Measurements from ENCODE around the gene ZHX3.

GRCh38 chr20:41133709-41134361, 183.7 kb downstream of the ZHX3 start:
- TF ChIP-seq, protein P1, sequence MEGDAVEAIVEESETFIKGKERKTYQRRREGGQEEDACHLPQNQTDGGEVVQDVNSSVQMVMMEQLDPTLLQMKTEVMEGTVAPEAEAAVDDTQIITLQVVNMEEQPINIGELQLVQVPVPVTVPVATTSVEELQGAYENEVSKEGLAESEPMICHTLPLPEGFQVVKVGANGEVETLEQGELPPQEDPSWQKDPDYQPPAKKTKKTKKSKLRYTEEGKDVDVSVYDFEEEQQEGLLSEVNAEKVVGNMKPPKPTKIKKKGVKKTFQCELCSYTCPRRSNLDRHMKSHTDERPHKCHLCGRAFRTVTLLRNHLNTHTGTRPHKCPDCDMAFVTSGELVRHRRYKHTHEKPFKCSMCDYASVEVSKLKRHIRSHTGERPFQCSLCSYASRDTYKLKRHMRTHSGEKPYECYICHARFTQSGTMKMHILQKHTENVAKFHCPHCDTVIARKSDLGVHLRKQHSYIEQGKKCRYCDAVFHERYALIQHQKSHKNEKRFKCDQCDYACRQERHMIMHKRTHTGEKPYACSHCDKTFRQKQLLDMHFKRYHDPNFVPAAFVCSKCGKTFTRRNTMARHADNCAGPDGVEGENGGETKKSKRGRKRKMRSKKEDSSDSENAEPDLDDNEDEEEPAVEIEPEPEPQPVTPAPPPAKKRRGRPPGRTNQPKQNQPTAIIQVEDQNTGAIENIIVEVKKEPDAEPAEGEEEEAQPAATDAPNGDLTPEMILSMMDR (IDR thresholded peaks at IDR 0.05), result no peak
- no peak for TF ChIP-seq POLR2A (IDR thresholded peaks at IDR 0.05)
